Activated CD8-positive, alpha-beta T cell treated with anti-CD3 and anti-CD28 coated beads for 36 hours (primary cell): ENCODE measurements around the gene ZNF664. TPM values are rescaled to one million over a fixed set of nuclear protein-coding genes. Genes with fewer than 3 reads are reported as not detected.
A peak's percentile ranks its signal among the peaks of the same experiment; 100 is the strongest.

Experiments used
- ATAC-seq: fragments of 200-7000 bp; cut with Tn5 transposase; one replicate; pipeline ENCODE4 v1.10.0; 2021; ENCODE audit warnings: mild to moderate bottlenecking, moderate library complexity
- CTCF ChIA-PET: fragments of 350-600 bp; sonication (Branson Sonifier 250); formaldehyde crosslinking; loops from one replicate; lab custom pipeline; 2021; ENCODE audit warnings: antibody characterized with exemption; lab: Charles Lee
- POLR2A ChIA-PET: fragments of 350-600 bp; sonication (Branson Sonifier 250); formaldehyde crosslinking; loops from one replicate; lab custom pipeline; 2021; ENCODE audit warnings: antibody characterized with exemption; lab: Charles Lee
- DNase-seq: peaks from one replicate; pipeline ENCODE4 v3.0.0-alpha.2; 2020
- H3K27ac Mint-ChIP-seq: one replicate; pipeline ENCODE4 v1.8.0; 2021; ENCODE audit warnings: mild to moderate bottlenecking, mixed read lengths
- H3K27me3 Mint-ChIP-seq: one replicate; pipeline ENCODE4 v1.8.0; 2021; ENCODE audit warnings: mixed read lengths
- H3K36me3 Mint-ChIP-seq: one replicate; pipeline ENCODE4 v1.8.0; 2021; ENCODE audit warnings: low read depth, mixed read lengths
- H3K4me1 Mint-ChIP-seq: one replicate; pipeline ENCODE4 v1.8.0; 2021; ENCODE audit warnings: low read depth, mixed read lengths
- H3K4me3 Mint-ChIP-seq: one replicate; pipeline ENCODE4 v1.8.0; 2021; ENCODE audit warnings: mild to moderate bottlenecking, moderate library complexity, mixed read lengths
- H3K9me3 Mint-ChIP-seq: one replicate; pipeline ENCODE4 v1.8.0; 2021; ENCODE audit warnings: mixed read lengths
- CTCF ChIP-seq: fragments of 200-600 bp; IDR thresholded peaks from one replicate; pipeline ENCODE4 v1.8.0; 2022; ENCODE audit warnings: antibody characterized with exemption, mild to moderate bottlenecking
- intact Hi-C: fragments of 100-400 bp; cut with micrococcal nuclease; formaldehyde crosslinking; loops from one replicate; pipeline ENCODE4 v1.10.0; 2022
- total RNA-seq, 2 experiments: library from RNA; stranded (reverse); gene quantifications; one replicate each; pipeline ENCODE4 v1.2.3, GENCODE V29; 2021

The ZNF664 gene
- total RNA-seq, 2 experiments from 2014 or later = 52.9 to 53.4 TPM

GRCh38 chr12:123991372-123991951 is 18.4 kb downstream of the ZNF664 start:
- ChIA-PET POLR2A (no interaction called here), CTCF (interaction anchor here (1.1 to 2.3 kb wide), 3 partner anchors 86 to 230 kb away, joined by 3 to 6 read pairs (median 3); no protein-coding TSS in a partner anchor)
- H3K36me3 Mint-ChIP-seq = peaks cover 39% of the 10 kb centered on the region
- H3K4me1 Mint-ChIP-seq = peaks cover 37% of the 10 kb centered on the region
- ATAC-seq = no peak
- H3K27ac Mint-ChIP-seq = no peak overlapping the region
- H3K4me3 Mint-ChIP-seq = no peak overlapping the region
- H3K27me3 Mint-ChIP-seq = no peaks in the 10 kb centered on the region
- no peaks in the 10 kb centered on the region for H3K9me3 Mint-ChIP-seq
- TF ChIP-seq CTCF = no peak
- no peak for DNase-seq
- intact Hi-C loops = no loop called here

- ChIA-PET POLR2A (no interaction called here), CTCF (interaction anchor here (1.2 to 2.3 kb wide), 2 partner anchors 87 to 231 kb away, joined by 3 to 6 read pairs; no protein-coding TSS in a partner anchor)
- no peak for TF ChIP-seq CTCF
- H3K36me3 Mint-ChIP-seq = peaks cover 39% of the 10 kb centered on the region
- peaks cover 38% of the 10 kb centered on the region for H3K4me1 Mint-ChIP-seq
- H3K4me3 Mint-ChIP-seq = no peak overlapping the region
- ATAC-seq (no peak), DNase-seq (no peak)
- H3K9me3 Mint-ChIP-seq = no peaks in the 10 kb centered on the region
- intact Hi-C loops = no loop called here
- no peak overlapping the region for H3K27ac Mint-ChIP-seq
- H3K27me3 Mint-ChIP-seq = no peaks in the 10 kb centered on the region
Measured at GRCh38 chr12:123992118-123992825, 19.3 kb downstream of the ZNF664 start.

- intact Hi-C loops = no loop called here
- Mint-ChIP-seq H3K36me3 (peaks cover 24% of the 10 kb centered on the region), H3K27me3 (no peaks in the 10 kb centered on the region)
Measured at GRCh38 chr12:123995023-123995748, 22.2 kb downstream of the ZNF664 start.

GRCh38 chr12:123996581-123996980 is 23.6 kb downstream of the ZNF664 start:
- Mint-ChIP-seq H3K27me3 (no peaks in the 10 kb centered on the region), H3K27ac (no peak overlapping the region), H3K36me3 (peaks cover 16% of the 10 kb centered on the region), H3K4me3 (no peak overlapping the region), H3K9me3 (no peaks in the 10 kb centered on the region), H3K4me1 (peaks cover 20% of the 10 kb centered on the region)
- ChIA-PET CTCF (interaction anchor here (0.8 to 2.6 kb wide), 8 partner anchors 10 to 280 kb away, joined by 3 to 8 read pairs (median 5); no protein-coding TSS in a partner anchor), POLR2A (interaction anchor here (1.0 to 1.7 kb wide), 2 partner anchors 10 kb away, joined by 3 to 5 read pairs; no protein-coding TSS in a partner anchor)
- no peak for TF ChIP-seq CTCF
- ATAC-seq = no peak
- DNase-seq = no peak
- intact Hi-C loops = no loop called here

More at GRCh38 chr12:123995023-123995748, 22.2 kb downstream of the ZNF664 start:
- Mint-ChIP-seq H3K27ac (no peak overlapping the region), H3K4me1 (peaks cover 27% of the 10 kb centered on the region), H3K4me3 (no peak overlapping the region), H3K9me3 (no peaks in the 10 kb centered on the region)
- DNase-seq (peak; percentile 32), ATAC-seq (peak; percentile 90)
- TF ChIP-seq CTCF = no peak
- CTCF ChIA-PET = interaction anchor here (0.6 to 2.6 kb wide), 5 partner anchors 11 to 179 kb away, joined by 3 to 8 read pairs (median 5); no protein-coding TSS in a partner anchor
- POLR2A ChIA-PET = interaction anchor here (1.1 to 1.3 kb wide), 2 partner anchors 67 to 85 kb away, joined by 3 to 4 read pairs; no protein-coding TSS in a partner anchor
